ENCODE results near the gene BTN1A1.

Gene BTN1A1

DNA sequence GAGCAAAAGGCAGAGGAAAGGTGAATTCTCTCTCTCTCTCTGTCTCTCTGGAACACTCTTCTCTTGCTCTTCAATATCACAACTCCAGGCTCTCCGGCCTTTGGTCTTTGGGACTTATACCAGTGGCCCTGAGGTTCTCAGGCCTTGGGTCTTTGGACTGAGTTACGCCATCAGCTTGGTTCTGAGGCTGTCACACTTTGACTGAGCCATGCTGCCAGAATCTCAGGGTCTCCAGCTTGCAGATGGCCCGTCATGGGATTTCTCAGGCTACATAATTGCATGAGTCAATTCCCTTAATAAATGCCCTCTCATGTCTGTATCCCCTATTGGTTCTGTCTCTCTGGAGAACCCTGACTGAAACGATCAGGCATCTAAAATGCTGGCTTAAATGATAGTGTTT is 29.5 kb upstream of the BTN1A1 start (continued):
- TF ChIP-seq PATZ1 (CRISPR knock-in tag; IDR thresholded peaks at IDR 0.05; ENCODE audit: borderline replicate concordance) (no peak), ZFP3 (CRISPR knock-in tag; IDR thresholded peaks at IDR 0.05) (no peak), OSR1 (CRISPR knock-in tag; IDR thresholded peaks at IDR 0.05) (no peak), ESRRG (CRISPR knock-in tag; IDR thresholded peaks at IDR 0.05) (no peak), ISL1 (CRISPR knock-in tag; IDR thresholded peaks at IDR 0.05) (no peak), GLIS3 (CRISPR knock-in tag; IDR thresholded peaks at IDR 0.05) (no peak), ARNTL (CRISPR knock-in tag; IDR thresholded peaks at IDR 0.05; ENCODE audit: borderline replicate concordance, low read depth) (no peak), ZFP30 (CRISPR knock-in tag; IDR thresholded peaks at IDR 0.05) (no peak)

GRCh38 chr6:26471970-26472369 is 28.1 kb upstream of the BTN1A1 start:
- ATAC-seq, result no peak

More at GRCh38 chr6:26471970-26472369, 28.1 kb upstream of the BTN1A1 start:
- no peak for TF ChIP-seq ZNF565 (CRISPR knock-in tag; conservative IDR thresholded peaks at IDR 0.05; ENCODE audit: low read depth)
- TF ChIP-seq TSHZ2 (CRISPR knock-in tag; IDR thresholded peaks at IDR 0.05), result no peak
- TF ChIP-seq, protein P1, sequence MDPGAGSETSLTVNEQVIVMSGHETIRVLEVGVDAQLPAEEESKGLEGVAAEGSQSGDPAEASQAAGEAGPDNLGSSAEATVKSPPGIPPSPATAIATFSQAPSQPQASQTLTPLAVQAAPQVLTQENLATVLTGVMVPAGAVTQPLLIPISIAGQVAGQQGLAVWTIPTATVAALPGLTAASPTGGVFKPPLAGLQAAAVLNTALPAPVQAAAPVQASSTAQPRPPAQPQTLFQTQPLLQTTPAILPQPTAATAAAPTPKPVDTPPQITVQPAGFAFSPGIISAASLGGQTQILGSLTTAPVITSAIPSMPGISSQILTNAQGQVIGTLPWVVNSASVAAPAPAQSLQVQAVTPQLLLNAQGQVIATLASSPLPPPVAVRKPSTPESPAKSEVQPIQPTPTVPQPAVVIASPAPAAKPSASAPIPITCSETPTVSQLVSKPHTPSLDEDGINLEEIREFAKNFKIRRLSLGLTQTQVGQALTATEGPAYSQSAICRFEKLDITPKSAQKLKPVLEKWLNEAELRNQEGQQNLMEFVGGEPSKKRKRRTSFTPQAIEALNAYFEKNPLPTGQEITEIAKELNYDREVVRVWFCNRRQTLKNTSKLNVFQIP (CRISPR knock-in tag; IDR thresholded peaks at IDR 0.05; ENCODE audit: borderline replicate concordance, low read depth), result no peak
- no peak for TF ChIP-seq ISL1 (CRISPR knock-in tag; IDR thresholded peaks at IDR 0.05)
- no peak for TF ChIP-seq PPARA (CRISPR knock-in tag; IDR thresholded peaks at IDR 0.05; ENCODE audit: borderline replicate concordance)
- no peak for TF ChIP-seq RARB (CRISPR knock-in tag; IDR thresholded peaks at IDR 0.05)
- TF ChIP-seq, protein P2, sequence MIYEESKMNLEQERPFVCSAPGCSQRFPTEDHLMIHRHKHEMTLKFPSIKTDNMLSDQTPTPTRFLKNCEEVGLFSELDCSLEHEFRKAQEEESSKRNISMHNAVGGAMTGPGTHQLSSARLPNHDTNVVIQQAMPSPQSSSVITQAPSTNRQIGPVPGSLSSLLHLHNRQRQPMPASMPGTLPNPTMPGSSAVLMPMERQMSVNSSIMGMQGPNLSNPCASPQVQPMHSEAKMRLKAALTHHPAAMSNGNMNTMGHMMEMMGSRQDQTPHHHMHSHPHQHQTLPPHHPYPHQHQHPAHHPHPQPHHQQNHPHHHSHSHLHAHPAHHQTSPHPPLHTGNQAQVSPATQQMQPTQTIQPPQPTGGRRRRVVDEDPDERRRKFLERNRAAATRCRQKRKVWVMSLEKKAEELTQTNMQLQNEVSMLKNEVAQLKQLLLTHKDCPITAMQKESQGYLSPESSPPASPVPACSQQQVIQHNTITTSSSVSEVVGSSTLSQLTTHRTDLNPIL (CRISPR knock-in tag; IDR thresholded peaks at IDR 0.05; ENCODE audit: low read depth), result no peak
- no peak for TF ChIP-seq PATZ1 (CRISPR knock-in tag; IDR thresholded peaks at IDR 0.05; ENCODE audit: borderline replicate concordance)
- TF ChIP-seq ARNTL (CRISPR knock-in tag; IDR thresholded peaks at IDR 0.05; ENCODE audit: borderline replicate concordance, low read depth), result no peak
- no peak for TF ChIP-seq ZNF70 (CRISPR knock-in tag; IDR thresholded peaks at IDR 0.05)
- no peak for TF ChIP-seq SNAI2 (CRISPR knock-in tag; IDR thresholded peaks at IDR 0.05)
- no peak for TF ChIP-seq ZFP3 (CRISPR knock-in tag; IDR thresholded peaks at IDR 0.05)
- no peak for TF ChIP-seq GLIS3 (CRISPR knock-in tag; IDR thresholded peaks at IDR 0.05)
- no peak for TF ChIP-seq ZNF8 (CRISPR knock-in tag; IDR thresholded peaks at IDR 0.05)
- no peak for TF ChIP-seq OSR1 (CRISPR knock-in tag; IDR thresholded peaks at IDR 0.05)
- no peak for TF ChIP-seq BACH2 (CRISPR knock-in tag; IDR thresholded peaks at IDR 0.05; ENCODE audit: borderline replicate concordance)
- TF ChIP-seq TOX (CRISPR knock-in tag; IDR thresholded peaks at IDR 0.05; ENCODE audit: borderline replicate concordance), result no peak
- no peak for TF ChIP-seq CSRNP3 (CRISPR knock-in tag; IDR thresholded peaks at IDR 0.05)
- no peak for TF ChIP-seq ESRRG (CRISPR knock-in tag; IDR thresholded peaks at IDR 0.05)
